NCI-H1105 treated with DMSO at 0.1 percent for 48 hours (cell line): ENCODE data around the gene ALG1.
"Not testable (repeated sequence)": the region's sequence is repeated elsewhere in the genome, so short reads cannot be mapped to it uniquely, and the experiment has no call there.

Source experiments
- DNase-seq: peaks from one replicate; lab custom pipeline; 2025; lab: John Stamatoyannopoulos, UW

Gene ALG1

GRCh38 chr16:5098221-5099159 lies 26.8 kb downstream of the ALG1 start:
- DNase-seq, result peak; percentile 9

- not testable (repeated sequence) for DNase-seq
Observed at GRCh38 chr16:5099174-5099573, 27.5 kb downstream of the ALG1 start.

GRCh38 chr16:5103296-5104032 lies 31.8 kb downstream of the ALG1 start:
- DNase-seq, result not testable (repeated sequence)

- not testable (repeated sequence) for DNase-seq
Observed at GRCh38 chr16:5105039-5105438, 33.4 kb downstream of the ALG1 start.

GRCh38 chr16:5108505-5109158 lies 37.0 kb downstream of the ALG1 start:
- no peak for DNase-seq

DNA sequence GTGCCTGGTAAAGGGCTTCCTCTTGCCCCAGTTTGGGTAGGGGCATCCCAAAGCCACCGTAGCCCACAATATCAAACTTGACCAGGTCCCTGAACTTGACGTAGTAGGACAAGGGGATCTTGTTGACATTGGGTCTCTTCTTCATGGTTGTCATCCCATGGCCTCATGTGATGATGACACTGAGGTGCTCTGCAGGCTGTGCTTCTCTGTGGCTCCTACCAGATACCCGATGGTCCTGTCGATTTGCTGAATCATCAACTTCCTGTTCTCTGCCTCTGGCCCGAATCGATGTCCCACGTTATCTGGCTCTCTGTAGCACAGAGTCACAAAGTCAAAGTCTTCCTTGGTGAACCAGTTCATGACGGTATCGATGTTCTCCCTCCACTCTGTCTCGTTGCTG lies 39.3 kb downstream of the ALG1 start:
- not testable (repeated sequence) for DNase-seq

DNA sequence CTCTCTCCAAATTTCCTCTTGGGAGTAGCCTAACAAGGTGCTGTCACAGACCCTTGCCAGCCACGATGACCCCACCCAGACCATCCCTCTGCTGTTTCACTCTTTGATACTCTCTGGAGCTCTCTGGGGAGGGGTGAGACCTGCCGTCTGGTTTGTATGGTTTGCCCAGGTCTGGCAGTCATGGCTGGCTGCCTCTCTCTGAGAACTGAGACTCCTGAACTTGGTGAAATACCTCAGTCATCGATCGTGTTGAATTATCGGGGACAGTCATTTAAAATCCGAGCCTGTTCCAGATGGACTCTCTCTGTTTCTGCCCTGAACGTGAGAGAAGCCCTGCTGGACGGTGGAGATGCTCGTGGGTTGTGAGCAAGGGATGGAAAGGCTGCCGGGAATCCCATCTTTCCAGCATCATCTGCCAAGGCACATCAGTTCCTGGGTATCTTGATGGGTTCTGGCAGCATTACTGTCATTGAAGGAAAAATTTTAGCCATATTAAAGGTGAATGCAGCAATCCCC lies 45.2 kb downstream of the ALG1 start:
- not testable (repeated sequence) for DNase-seq

GRCh38 chr16:5117300-5118087 lies 45.9 kb downstream of the ALG1 start:
- peak; percentile 77 for DNase-seq

DNA sequence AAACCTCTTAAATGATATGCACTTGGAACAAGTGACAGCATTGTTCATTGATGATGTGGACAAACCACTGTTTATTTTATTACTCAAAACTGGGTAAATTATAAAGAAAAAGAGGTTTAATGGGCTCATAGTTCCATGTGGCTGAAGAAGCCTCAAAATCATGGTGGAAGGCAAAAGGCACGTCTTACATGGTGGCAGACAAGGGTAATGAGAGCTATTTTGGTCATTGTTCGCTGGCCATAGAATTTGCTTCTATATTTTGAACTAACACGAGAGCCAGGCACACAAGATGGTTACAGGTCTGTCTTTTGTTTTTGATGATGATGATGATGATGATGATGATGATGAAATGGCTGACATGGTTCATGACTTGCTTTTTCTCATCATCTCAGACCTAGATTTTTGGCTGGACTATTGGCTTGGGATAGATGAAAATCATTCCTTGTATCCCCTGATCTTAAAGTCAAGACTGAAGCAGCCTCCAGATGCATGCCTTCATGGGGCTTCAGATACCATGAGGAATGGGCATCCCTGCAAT lies 59.9 kb downstream of the ALG1 start:
- DNase-seq, result not testable (repeated sequence)

DNA sequence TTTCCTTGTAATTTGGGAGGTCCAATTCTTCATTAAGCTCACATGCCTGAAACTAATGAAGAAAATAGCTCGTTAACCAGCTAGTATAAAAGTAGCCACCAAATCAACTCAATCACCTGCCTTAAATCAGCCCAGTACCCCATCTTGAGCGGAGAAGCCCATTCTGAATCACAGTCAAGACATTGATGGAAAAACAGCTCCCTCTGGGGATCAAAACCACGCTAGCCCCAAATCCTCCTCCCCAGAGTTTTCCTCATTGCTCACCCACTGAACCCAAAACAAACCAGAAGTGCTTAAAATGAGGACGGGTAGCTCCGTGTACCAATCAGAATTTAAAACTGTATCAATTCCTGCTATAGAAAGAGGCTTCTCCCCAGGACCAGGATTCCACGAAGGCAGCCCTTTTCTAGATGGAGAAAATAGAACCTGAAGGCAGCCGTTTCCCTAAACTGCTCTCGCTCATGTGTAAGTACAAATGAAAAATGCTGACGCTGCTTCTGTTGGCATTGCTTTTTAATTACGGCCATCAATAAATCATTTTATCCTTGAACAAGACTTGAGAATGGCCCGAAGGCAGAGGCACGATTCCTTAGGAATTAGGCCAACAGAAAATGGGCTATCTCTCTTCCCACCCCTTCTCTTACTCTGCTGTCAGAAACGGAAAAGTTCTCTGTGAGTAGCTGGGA lies 61.4 kb downstream of the ALG1 start:
- DNase-seq, result not testable (repeated sequence)

GRCh38 chr16:5134739-5135452 lies 63.3 kb downstream of the ALG1 start:
- DNase-seq, result not testable (repeated sequence)
